Measurements from ENCODE around the gene REXO1. TPM values are rescaled to one million over a fixed set of nuclear protein-coding genes. Genes with fewer than 3 reads are reported as not detected.

Gene REXO1
- polyA plus RNA-seq, 1 experiment = 11.0 TPM

GRCh38 chr19:1829958-1830357 is 18.3 kb downstream of the REXO1 start:
- no peak for TF ChIP-seq CTCF (IDR thresholded peaks at IDR 0.05; ENCODE audit: insufficient read depth, low read depth, low read length)
- ChIA-PET POLR2A (no interaction called here), CTCF (interaction anchor here (0.6 to 1.1 kb wide), 5 partner anchors 14 to 157 kb away, joined by 3 to 5 read pairs (median 3); partner anchors contain the start of gene ATP8B3)
- Histone ChIP-seq H3K4me3 (ENCODE audit: low read depth, low read length) (no peak overlapping the region), H3K27me3 (ENCODE audit: control insufficient read depth, insufficient read depth, low read length) (no peaks in the 10 kb centered on the region), H3K36me3 (ENCODE audit: control insufficient read depth, insufficient read depth, low read length) (peaks cover 10% of the 10 kb centered on the region)
- no peak for DNase-seq (ENCODE audit: low read depth)

- Histone ChIP-seq H3K36me3 (ENCODE audit: control insufficient read depth, insufficient read depth, low read length) (peaks cover 11% of the 10 kb centered on the region), H3K27me3 (ENCODE audit: control insufficient read depth, insufficient read depth, low read length) (no peaks in the 10 kb centered on the region), H3K4me3 (ENCODE audit: low read depth, low read length) (no peak overlapping the region)
- CTCF ChIA-PET = interaction anchor here (0.8 to 2.4 kb wide), 4 partner anchors 9 to 156 kb away, joined by 3 to 18 read pairs (median 4); no protein-coding TSS in a partner anchor
- no peak for TF ChIP-seq CTCF (IDR thresholded peaks at IDR 0.05; ENCODE audit: insufficient read depth, low read depth, low read length)
- POLR2A ChIA-PET = no interaction called here
- DNase-seq (ENCODE audit: low read depth) = no peak
These were observed 19.7 kb downstream of the REXO1 start for GRCh38 chr19:1828279-1829238.

- no peaks in the 10 kb centered on the region for H3K27me3 ChIP-seq (ENCODE audit: control insufficient read depth, insufficient read depth, low read length)
- ChIA-PET POLR2A (no interaction called here), CTCF (interaction anchor here (1.9 to 4.2 kb wide), 4 partner anchors 10 to 281 kb away, joined by 5 to 18 read pairs (median 14); partner anchors contain the start of gene ATP8B3)
- DNase-seq (ENCODE audit: low read depth) = no peak
- peaks cover 16% of the 10 kb centered on the region for H3K36me3 ChIP-seq (ENCODE audit: control insufficient read depth, insufficient read depth, low read length)
- no peak overlapping the region for H3K4me3 ChIP-seq (ENCODE audit: low read depth, low read length)
- TF ChIP-seq CTCF (IDR thresholded peaks at IDR 0.05; ENCODE audit: insufficient read depth, low read depth, low read length) = no peak
These were observed 20.6 kb downstream of the REXO1 start for GRCh38 chr19:1827566-1828278.

- H3K27me3 ChIP-seq (ENCODE audit: control insufficient read depth, insufficient read depth, low read length) = no peaks in the 10 kb centered on the region
- peaks cover 23% of the 10 kb centered on the region for H3K36me3 ChIP-seq (ENCODE audit: control insufficient read depth, insufficient read depth, low read length)
- POLR2A ChIA-PET = no interaction called here
- H3K4me3 ChIP-seq (ENCODE audit: low read depth, low read length) = no peak overlapping the region
- TF ChIP-seq CTCF (IDR thresholded peaks at IDR 0.05; ENCODE audit: insufficient read depth, low read depth, low read length) = no peak
- CTCF ChIA-PET = interaction anchor here (0.7 to 4.2 kb wide), 26 partner anchors 8 to 1859 kb away, joined by 3 to 79 read pairs (median 5); partner anchors contain the start of gene ATP8B3
- DNase-seq (ENCODE audit: low read depth) = no peak
These were observed 21.4 kb downstream of the REXO1 start for GRCh38 chr19:1826557-1827521.

Measured in BJ (cell line).